GM18502 (cell line): ENCODE measurements around the gene ACSF3.

ENCODE experiments used
- ATAC-seq: cut with Tn5 transposase; IDR thresholded peaks from one replicate; pipeline ENCODE4 v1.9.1; 2021; ENCODE audit warnings: mild to moderate bottlenecking; ENCODE audit not compliant: unreplicated experiment, poor library complexity

The ACSF3 gene

DNA sequence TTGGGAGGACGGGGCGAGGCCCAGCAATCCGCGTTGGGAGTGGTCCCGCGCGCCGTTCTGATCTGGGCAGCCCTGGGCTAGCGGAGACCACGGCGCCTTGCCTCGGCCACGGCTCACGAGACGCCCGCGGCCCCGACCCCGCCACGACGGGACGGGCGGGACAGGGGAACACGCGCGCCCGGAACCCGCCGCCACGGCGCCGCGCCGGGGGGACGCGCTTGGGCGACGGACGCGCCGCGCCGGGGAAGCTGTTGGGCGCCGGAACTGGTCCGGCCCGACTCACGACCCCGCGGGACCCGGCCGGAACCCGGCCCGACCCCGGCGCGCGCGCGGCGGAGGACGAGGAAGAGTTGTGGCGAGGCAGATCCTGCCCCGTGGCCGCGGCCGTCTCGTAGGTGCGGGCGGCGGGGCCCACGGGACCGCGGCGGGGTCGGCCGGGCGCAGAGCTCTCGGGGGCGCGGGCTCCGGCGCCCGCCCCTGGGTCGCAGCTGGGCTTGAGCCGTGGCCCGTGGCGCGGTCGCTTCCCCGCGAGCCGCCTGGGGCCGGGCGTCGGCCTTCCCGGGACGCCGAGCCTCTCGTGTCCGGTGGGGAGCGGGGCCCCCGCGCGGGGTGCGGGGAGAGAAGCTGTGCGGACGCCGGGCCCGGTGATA is at the start of gene ACSF3:
Gene ACSF3 (plus strand): TSS at position 251 of the 650 bp plus-strand sequence. CDS start 6,830 bp downstream, outside the sequence.
- ATAC-seq: peak; percentile 47

DNA sequence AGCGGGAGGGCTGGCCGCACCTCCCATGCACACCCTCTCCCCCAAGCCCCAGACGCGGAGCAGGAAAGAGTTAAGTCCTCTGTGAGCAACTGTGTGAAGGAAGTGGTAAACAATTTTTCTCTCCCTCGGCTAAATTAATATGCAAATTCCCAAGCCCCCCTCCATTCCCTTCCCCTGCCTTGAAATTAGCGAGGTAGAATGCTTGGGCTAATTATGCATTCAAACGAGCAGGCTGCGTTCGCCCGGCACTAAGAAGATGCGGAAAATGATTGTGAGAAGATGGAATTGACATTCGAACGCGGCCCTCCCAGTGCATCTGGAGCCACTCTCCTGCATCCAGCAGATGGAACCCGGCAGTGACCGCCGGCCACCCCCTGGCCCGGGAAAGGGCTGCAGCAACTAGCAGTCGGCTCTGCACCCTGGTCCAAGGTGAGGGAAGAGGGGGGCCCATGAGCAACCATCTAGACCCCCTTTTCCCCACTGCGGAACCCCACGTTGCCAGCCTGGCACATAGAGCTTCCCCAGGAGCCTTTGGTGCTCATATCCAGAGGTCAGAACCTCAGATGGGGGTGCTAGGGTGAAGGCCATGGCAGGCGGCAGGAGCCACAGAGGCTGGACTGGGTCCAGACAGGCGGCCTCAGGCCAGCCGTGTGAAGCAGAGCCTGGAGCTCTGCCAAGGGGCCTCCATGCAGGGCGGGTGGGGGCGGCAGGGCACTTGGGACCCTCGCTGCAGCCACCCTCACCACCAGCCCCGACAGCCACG is 49.1 kb upstream of the ACSF3 start:
- ATAC-seq: no peak

DNA sequence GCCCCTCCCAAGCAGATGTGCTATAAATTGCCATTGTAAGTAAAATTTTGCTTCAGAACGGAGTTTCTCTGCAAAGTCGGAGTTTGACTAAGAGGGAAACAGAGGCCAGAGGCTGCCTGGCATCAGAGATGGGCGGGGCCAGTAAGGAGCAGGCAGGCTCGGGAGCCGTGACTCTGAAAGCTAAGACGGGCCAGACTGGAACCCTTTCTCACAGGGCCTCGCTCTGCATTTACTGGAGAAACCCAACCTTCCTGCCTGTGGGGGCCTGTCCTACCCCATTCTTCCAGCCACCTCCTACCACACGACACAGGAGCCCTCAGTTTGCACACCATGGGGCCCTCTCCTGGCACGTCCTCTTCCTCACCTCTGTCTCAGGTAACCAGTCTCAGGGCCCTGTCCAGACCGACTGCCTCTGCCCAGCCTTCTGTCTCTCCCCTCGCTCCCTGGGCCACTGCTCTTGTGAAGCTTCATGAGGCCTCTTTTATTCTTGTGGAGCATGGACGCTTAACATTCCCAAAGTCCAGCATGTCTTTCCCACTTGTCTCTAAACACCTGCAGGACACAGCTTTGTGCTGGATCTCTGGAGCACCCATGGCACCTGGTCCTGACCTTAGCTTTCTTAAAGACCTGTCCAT is 48.4 kb upstream of the ACSF3 start:
- no peak for ATAC-seq

GRCh38 chr16:89045881-89046280 is 47.8 kb upstream of the ACSF3 start:
- no peak for ATAC-seq

GRCh38 chr16:89046491-89046890 is 47.2 kb upstream of the ACSF3 start:
- no peak for ATAC-seq

DNA sequence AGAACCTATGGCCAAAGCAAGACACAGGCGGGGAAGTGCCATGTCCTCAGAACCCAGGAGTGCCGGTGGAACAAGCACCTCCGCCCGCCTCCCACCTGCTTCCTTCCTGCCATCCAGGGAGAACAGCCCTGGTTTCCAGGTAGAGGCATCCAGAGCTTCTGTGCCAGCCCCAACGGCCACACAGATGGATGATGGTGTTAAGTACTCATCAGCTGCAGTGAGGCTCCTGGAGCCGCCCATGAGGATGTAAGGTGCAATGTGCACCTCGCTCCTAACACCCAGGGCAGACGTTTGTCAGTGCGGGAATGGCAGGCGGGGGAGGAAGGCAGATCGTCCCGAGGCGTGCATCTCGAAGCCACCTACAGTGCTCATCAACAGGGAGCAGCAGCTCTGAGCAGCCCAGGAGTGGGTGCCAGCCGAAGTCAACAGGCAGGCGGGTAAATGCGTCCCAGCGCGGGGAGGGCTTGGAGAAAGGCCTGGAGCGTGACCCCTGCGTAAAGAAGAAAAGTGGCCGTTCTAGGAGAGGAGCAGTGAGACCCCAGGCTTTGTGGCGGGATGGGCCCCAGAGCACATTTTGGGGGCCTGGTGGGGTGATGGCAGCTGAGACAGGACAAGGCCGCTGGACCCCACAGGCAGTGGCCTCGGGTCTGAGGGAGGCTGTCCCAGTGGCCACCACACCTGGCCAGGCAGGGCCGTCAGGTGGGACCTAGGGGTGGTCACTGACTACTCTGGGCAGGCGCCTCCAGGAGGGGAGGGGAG is 46.1 kb upstream of the ACSF3 start:
- ATAC-seq: no peak

DNA sequence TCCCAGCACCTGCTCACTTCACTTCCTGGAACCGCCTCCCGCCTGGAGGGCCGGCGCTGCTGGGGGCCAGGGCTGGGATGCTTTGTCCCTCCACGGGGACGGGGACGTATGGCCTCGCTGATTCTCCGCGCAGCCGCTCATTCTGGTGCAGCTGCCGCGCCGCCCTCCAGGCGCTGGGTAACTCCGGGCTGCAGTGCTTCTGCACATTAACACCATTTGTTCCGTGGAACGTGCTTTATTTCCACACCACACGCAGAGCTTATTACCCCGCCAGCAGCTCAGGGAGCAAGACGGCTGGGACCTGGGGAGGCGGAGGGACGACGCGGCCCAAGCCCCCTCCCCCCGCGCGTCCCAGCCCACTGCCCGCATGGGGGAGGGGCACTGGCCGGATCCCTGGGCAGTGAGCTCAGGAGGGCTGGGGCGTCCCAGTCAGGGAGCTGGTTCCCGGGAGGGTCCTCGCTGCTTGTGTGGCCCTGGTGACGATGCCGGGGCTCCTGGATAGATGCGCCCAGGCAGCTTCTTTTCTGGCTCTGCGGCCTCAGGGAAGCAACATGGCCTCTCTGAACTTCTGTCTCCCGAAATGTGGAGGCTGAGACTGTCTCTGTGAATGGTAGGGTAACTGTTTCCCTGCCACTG is 45.4 kb upstream of the ACSF3 start:
- no peak for ATAC-seq

- ATAC-seq: no peak
These were observed 44.7 kb upstream of the ACSF3 start for GRCh38 chr16:89048871-89049422.

DNA sequence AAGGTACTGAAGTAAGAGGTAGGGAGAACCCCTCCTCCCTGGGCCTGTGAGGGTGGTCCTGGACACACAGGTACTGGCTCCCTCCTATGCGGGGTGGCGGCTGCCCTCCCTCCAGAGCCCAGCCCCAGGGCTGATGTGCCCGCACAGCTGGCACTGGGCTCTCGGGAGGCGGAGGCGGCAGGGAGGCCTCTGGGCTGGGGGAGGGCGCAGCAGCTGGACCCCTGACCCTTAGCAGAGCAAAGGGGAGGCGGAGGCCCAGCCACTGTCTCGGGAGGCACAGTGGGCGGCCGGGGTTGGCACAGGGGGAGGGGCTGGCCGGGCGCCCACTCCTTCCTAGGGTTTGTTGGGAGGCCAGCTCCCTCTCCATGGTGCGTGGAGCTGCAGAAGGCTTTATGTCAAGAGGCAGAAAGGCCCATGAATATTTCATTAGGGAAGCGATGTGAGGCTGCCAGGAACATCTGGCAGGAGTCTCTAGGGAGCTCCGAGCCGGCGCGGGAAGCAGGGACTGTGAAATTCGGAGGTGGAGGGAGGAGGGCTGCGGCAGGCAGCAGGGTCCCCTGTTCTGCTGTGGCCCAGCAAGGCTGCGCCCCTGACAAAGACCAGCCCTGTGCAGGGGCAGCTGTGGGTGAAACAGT is 44.1 kb upstream of the ACSF3 start:
- no peak for ATAC-seq

- no peak for ATAC-seq
These were observed 43.4 kb upstream of the ACSF3 start for GRCh38 chr16:89050119-89050867.

DNA sequence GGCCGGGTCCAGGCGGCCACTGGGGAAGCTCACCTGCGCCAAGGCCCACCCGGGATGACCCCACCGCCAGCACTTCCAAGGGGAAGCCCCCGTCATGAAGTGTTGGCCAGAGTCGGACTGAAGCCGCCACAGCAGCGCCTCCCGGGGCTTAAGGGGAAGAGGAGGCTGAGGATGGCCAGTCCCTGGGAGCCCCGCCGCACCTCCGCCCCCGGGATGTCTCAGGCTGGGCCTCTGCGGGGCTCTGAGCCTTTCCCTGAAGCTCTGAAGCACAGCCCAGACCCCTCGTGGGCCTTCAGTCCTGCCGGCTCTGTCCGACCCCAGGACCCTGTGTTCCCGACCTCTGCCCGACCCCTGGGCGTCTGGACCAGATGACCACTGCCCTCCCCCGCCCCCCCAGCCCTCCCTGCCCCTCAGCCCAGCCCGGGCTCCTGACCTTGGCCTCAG is 42.8 kb upstream of the ACSF3 start:
- ATAC-seq: no peak

DNA sequence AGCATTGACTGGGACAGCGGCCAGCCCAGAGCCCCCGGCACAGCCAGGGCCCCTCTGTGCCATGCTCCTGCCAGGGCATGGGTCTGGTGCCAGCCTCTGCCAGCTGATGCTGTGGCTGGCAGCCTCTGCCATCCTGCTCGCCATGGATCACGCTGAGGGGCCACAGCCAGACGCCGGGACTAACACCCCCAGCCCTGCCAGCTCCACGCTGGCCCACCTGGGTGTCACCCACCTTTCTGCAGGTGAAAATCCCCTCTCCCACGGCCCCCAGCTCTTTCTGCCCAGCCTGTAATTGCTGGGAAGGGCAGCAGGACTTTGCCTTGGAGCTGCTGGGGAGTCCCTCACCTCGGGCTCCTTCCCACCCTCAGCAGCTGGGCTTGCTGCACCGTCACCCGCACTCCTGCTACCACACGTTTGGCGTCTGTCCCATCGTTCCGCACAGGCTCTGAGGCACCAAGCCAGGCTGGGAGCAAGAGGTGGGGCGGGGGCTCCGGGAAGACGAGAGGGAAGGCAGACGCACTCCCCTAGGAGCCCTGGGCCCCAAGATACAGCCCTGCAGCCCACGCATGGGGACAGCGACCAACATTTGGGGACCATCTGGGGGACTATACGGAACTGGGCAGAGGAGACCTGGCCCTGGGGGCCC is 42.0 kb upstream of the ACSF3 start:
- no peak for ATAC-seq

DNA sequence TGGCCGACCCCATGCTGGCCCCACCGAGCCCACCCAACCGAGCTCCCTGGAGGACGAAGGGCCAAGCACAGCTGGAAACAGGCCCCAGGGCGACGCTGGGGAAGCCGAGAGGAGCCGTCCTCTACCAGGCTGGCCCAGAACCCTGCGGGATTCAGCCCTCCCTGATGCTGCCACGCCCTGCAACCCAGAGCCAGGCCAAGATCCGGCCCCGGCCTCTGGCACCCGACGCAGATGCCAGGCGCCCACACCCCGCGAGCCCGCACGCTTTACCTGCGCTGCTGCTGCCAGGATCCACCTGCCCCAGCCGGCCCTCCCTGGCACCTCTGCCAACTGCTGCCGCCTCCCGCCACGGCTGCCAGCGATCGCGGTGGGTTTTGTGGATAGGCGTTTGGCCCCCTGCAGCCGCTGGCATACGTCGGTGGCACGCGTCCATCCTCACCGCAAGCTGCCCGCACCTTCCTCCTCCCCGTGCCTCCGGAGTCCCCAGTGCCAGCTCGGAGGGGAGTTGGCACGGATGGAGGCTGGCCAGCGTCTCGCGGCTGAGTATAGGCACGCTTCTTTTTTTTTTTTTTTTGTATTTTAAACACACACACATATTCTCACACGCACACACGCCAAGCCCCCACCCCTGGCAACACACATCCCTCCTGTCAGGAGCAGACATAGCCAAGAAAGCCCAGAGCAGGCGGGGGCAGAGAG is 41.3 kb upstream of the ACSF3 start:
- no peak for ATAC-seq

GRCh38 chr16:89052890-89053724 is 40.5 kb upstream of the ACSF3 start:
- no peak for ATAC-seq

DNA sequence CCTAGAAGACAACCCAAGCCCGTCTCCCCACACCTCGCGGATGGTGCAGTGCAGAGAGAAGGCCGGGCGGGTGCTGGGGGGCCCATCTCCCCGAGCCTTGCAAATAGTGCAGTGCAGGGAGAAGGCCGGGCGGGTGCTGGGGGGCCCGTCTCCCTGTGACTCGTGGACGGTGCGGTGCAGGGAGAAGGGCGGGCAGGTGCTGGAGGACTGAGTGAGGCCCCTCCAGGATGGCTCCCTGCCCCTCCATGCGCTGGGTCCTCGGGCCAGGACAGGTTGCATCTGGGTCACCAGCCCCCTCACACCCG is 40.0 kb upstream of the ACSF3 start:
- no peak for ATAC-seq

- no peak for ATAC-seq
These were observed 39.4 kb upstream of the ACSF3 start for GRCh38 chr16:89054261-89054661.

- ATAC-seq: no peak
These were observed 38.9 kb upstream of the ACSF3 start for GRCh38 chr16:89054714-89055113.
